Astrocyte of the spinal cord (primary cell): ENCODE data around the gene NPHP4.

Source experiments
- DNase-seq: peaks from one replicate; pipeline ENCODE4 v3.0.0; 2011; ENCODE audit warnings: low read depth, low spot score
- H3K4me3 ChIP-seq: 2 replicates; pipeline ENCODE4 v1.5.1; 2011; ENCODE audit warnings: low read depth, mild to moderate bottlenecking, low read length, moderate library complexity
- in situ Hi-C: cut with HindIII; loops from 2 replicates; pipeline ENCODE4 v1.10.0; 2017; ENCODE audit warnings: low sequenced_read_pairs
- TF ChIP-seq, protein P1 (sequence below): IDR thresholded peaks from 2 replicates; pipeline ENCODE4 v1.5.1; 2012; ENCODE audit warnings: low read depth, mild to moderate bottlenecking, low read length, inconsistent platforms

Gene NPHP4

DNA sequence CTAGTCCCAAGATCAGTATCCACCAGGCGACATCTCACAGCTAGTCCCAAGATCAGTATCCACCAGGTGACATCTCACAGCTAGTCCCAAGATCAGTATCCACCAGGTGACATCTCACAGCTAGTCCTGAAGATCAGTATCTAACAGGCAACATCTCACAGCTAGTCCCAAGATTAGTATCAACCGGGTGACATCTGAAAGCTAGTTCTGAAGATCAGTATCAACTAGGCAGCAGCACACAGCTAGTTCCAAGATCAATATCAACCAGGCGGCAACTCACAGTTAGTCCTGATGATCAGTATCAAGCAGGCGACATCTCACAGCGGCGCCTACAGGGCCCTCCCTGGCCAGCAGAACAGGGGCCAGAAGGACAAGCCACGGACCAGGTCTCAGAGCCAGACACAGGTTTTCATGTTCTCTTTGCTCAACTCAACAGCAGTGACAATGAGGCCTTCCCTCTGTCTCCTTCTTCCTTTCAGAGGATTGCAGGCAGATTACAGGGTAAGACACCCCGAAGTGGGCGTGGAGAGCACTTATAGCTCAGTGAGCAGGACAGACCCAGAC is 32.5 kb downstream of the NPHP4 start:
- TF ChIP-seq, protein P1, sequence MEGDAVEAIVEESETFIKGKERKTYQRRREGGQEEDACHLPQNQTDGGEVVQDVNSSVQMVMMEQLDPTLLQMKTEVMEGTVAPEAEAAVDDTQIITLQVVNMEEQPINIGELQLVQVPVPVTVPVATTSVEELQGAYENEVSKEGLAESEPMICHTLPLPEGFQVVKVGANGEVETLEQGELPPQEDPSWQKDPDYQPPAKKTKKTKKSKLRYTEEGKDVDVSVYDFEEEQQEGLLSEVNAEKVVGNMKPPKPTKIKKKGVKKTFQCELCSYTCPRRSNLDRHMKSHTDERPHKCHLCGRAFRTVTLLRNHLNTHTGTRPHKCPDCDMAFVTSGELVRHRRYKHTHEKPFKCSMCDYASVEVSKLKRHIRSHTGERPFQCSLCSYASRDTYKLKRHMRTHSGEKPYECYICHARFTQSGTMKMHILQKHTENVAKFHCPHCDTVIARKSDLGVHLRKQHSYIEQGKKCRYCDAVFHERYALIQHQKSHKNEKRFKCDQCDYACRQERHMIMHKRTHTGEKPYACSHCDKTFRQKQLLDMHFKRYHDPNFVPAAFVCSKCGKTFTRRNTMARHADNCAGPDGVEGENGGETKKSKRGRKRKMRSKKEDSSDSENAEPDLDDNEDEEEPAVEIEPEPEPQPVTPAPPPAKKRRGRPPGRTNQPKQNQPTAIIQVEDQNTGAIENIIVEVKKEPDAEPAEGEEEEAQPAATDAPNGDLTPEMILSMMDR = no peak
- no peak for DNase-seq
- H3K4me3 ChIP-seq = no peak overlapping the region
- in situ Hi-C loops = no loop called here

DNA sequence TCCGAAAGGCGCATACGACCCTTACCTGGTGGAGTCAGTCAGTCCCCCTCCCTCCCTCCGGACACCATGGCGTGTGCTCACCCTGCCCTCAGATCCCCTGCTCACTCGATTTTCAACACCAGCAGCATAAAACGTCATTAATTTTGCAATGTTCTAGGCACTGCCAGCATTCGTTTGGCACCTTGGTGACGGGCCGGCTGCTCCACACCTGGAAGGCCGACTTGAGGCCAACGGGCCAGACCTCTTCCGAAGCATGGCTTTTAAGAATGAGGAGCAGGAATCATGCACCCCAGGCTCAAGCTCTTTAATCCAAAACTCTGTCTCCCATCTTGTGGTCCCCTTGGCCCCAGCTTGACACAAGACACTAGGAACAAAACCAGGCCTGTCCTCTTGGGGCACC is 33.1 kb downstream of the NPHP4 start:
- TF ChIP-seq, protein P1 = no peak
- no peak overlapping the region for H3K4me3 ChIP-seq
- in situ Hi-C loops = no loop called here
- no peak for DNase-seq

DNA sequence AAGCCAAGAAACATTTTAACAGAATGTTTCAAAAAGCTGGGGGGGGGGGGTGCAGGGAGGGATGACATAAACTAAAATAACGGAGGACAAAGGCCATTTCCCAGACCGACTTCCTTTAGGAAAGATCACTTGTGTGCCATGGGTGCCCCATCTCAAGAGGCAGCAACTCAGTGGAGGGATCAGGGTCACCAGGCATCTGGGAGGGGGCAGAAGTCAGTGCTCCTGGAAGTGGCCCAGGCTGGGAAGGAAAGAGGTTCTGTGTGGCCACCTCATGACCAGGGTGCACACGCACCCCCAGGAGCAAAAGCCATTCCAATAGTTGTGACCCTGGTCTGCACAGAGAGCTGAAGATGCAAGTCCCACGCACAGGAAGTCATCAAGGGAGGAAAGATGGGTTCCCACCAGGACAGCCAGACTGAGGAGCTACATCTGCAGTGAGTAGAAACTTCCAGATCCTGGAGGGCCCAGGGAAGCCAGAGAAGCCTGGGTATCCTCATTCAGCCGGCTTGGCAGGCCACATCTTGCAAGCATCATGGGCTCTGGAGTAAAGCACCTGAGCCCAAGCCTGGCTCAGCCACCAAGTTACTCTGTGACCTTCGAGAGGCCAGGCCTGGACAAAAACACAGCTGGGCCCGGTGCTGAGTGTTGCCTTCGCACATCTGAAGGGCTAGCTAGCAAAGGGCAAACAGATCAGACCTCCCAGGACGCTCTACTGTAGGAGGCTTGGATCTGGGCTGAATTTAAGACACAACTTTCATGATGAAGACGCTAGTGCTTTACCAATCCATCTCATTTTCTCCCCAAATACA is 36.0 kb downstream of the NPHP4 start:
- DNase-seq = no peak
- TF ChIP-seq, protein P1 = no peak
- in situ Hi-C loops = no loop called here
- H3K4me3 ChIP-seq = no peak overlapping the region

DNA sequence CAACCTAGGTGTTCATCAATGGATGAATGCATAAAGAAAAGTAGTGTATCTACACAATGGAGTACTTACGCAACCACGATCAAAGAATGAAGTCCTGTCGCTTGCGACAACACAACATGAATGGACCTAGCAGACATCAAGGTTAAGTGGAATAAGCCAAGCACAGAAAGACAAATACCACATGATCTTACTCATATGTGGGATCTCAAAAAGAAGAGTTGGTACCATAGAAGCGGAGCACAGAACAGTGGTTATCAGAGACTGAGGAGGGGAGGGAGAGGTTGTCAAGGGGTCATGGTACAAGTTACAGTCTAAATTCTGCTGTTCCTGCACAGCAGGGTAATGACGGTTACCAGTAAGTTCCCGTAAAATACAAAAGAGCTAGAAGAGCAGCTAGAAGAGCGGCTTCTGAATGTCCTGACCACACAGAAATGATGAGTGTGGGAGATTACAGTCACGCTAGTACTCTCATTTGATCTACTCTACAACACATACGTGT is 36.7 kb downstream of the NPHP4 start:
- in situ Hi-C loops = no loop called here
- TF ChIP-seq, protein P1 = no peak
- H3K4me3 ChIP-seq = no peak overlapping the region
- DNase-seq = no peak

DNA sequence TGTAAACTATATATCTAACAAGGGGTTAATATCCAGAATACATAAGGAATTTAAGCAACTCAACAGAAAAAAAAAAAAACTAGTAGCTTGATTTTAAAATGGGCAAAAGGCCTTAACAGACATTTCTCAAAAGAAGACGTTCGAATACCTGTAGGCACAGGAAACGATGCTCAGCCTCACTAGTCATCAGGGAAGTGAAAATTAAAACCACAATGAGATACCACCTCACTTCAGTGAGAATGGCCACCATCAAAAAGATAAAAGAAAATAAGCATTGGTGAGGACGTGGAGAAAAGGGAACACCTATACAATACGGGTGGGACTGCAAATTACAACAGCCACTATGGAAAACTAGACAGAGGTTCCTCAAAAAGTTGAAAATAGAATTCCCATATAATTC is 37.3 kb downstream of the NPHP4 start:
- DNase-seq = no peak
- in situ Hi-C loops = no loop called here
- H3K4me3 ChIP-seq = no peak overlapping the region
- TF ChIP-seq, protein P1 = no peak

DNA sequence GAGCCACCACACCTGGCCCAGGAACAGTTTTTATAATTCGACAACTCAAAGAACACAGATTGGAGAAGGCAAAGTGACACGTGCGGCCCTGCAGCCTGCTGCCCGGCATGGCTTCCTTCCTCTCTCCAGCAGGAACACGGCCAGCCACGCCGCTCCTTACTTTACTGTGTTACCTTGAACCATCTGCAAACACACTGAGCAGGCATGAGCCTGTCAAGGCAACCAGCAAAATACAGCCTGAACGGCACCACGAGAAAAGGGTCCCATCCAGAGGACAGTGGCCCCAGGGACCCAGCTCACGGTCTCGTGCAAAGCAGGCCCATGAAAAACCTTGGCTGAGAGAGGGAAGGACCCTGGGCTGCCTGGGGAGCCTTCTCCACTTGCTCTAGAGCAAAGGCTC is 38.8 kb downstream of the NPHP4 start:
- in situ Hi-C loops = no loop called here
- TF ChIP-seq, protein P1 = no peak
- H3K4me3 ChIP-seq = no peak overlapping the region
- DNase-seq = no peak
